ENCODE results near the gene CRHR2.
"Not testable (repeated sequence)": the region's sequence is repeated elsewhere in the genome, so short reads cannot be mapped to it uniquely, and the experiment has no call there.

CRHR2 gene

GRCh38 chr7:30722187-30722586, 39.9 kb upstream of the CRHR2 start:
- no peaks in the 10 kb centered on the region for H3K36me3 ChIP-seq
- no peak for TF ChIP-seq CTCF (IDR thresholded peaks at IDR 0.05; ENCODE audit: low read depth, low read length)
- no peak for DNase-seq
- H3K27ac ChIP-seq: no peak overlapping the region
- H3K4me3 ChIP-seq (ENCODE audit: low read depth, low read length): no peak overlapping the region
- peaks cover 24% of the 10 kb centered on the region for H3K9me3 ChIP-seq (ENCODE audit: severe bottlenecking)
- H3K27me3 ChIP-seq (ENCODE audit: insufficient read depth, low read depth, severe bottlenecking): no peaks in the 10 kb centered on the region

- Histone ChIP-seq H3K27ac (no peak overlapping the region), H3K36me3 (no peaks in the 10 kb centered on the region), H3K4me3 (ENCODE audit: low read depth, low read length) (no peak overlapping the region), H3K9me3 (ENCODE audit: severe bottlenecking) (peaks cover 24% of the 10 kb centered on the region), H3K27me3 (ENCODE audit: insufficient read depth, low read depth, severe bottlenecking) (no peaks in the 10 kb centered on the region)
- no peak for TF ChIP-seq CTCF (IDR thresholded peaks at IDR 0.05; ENCODE audit: low read depth, low read length)
- peak; percentile 65 for DNase-seq
Observed at GRCh38 chr7:30721211-30721610, 39.0 kb upstream of the CRHR2 start.

GRCh38 chr7:30719434-30719833, 37.2 kb upstream of the CRHR2 start:
- not testable (repeated sequence) for DNase-seq; H3K36me3 ChIP-seq; H3K4me3 ChIP-seq (ENCODE audit: low read depth, low read length); H3K27ac ChIP-seq; H3K27me3 ChIP-seq (ENCODE audit: insufficient read depth, low read depth, severe bottlenecking)
- peaks cover 24% of the 10 kb centered on the region for H3K9me3 ChIP-seq (ENCODE audit: severe bottlenecking)

GRCh38 chr7:30717181-30717580, 34.9 kb upstream of the CRHR2 start:
- peak; percentile 66 for TF ChIP-seq CTCF (IDR thresholded peaks at IDR 0.05; ENCODE audit: low read depth, low read length)
- peaks cover 22% of the 10 kb centered on the region for H3K9me3 ChIP-seq (ENCODE audit: severe bottlenecking)
- no peaks in the 10 kb centered on the region for H3K27me3 ChIP-seq (ENCODE audit: insufficient read depth, low read depth, severe bottlenecking)
- H3K4me3 ChIP-seq (ENCODE audit: low read depth, low read length): no peak overlapping the region
- no peak overlapping the region for H3K27ac ChIP-seq
- no peaks in the 10 kb centered on the region for H3K36me3 ChIP-seq
- DNase-seq: no peak

GRCh38 chr7:30714129-30714528, 31.9 kb upstream of the CRHR2 start:
- H3K27ac ChIP-seq: no peak overlapping the region
- no peaks in the 10 kb centered on the region for H3K36me3 ChIP-seq
- no peaks in the 10 kb centered on the region for H3K27me3 ChIP-seq (ENCODE audit: insufficient read depth, low read depth, severe bottlenecking)
- no peak for TF ChIP-seq CTCF (IDR thresholded peaks at IDR 0.05; ENCODE audit: low read depth, low read length)
- peaks cover 15% of the 10 kb centered on the region for H3K9me3 ChIP-seq (ENCODE audit: severe bottlenecking)
- H3K4me3 ChIP-seq (ENCODE audit: low read depth, low read length): no peak overlapping the region
- DNase-seq: no peak

- TF ChIP-seq CTCF (IDR thresholded peaks at IDR 0.05; ENCODE audit: low read depth, low read length): no peak
- DNase-seq: no peak
Observed at GRCh38 chr7:30713392-30713791, 31.1 kb upstream of the CRHR2 start.

More at GRCh38 chr7:30713392-30713791, 31.1 kb upstream of the CRHR2 start:
- H3K36me3 ChIP-seq: no peaks in the 10 kb centered on the region
- H3K4me3 ChIP-seq (ENCODE audit: low read depth, low read length): no peak overlapping the region
- H3K9me3 ChIP-seq (ENCODE audit: severe bottlenecking): peaks cover 7% of the 10 kb centered on the region
- H3K27me3 ChIP-seq (ENCODE audit: insufficient read depth, low read depth, severe bottlenecking): no peaks in the 10 kb centered on the region
- no peak overlapping the region for H3K27ac ChIP-seq

All from WERI-Rb-1 (cell line).